ENCODE results near the gene UBE2E2.
A peak's percentile ranks its signal among the peaks of the same experiment; 100 is the strongest.
"Not testable (repeated sequence)": the region's sequence is repeated elsewhere in the genome, so short reads cannot be mapped to it uniquely, and the experiment has no call there.

UBE2E2 gene

DNA sequence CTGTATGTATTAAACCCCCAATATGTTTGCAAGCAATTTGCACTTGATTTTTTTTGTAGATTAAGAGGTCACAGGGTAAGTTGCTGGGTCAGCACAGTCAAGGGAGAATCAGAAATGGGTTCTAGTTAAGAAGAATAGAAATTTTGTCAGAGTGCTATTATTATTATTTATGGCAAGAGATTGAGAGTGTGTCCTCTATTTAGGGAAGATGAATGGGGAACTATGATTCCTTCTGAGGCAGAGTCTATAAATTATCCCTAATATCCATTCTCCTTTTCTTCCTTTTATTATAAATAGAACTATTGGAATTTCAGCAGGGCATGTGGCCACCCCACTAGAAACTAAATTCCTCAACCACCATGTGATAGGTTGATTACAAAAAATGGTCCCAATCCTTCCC is 392.7 kb downstream of the UBE2E2 start:
- Histone ChIP-seq H3K4me1 (ENCODE audit: control insufficient read depth in 2 of 2, insufficient read depth in 2 of 2, low read length in 2 of 2) (no peaks in the 10 kb centered on the region), H3K9ac (ENCODE audit: low read depth in 1 of 2, low read length in 2 of 2) (no peak overlapping the region), H3K27ac (ENCODE audit: low read depth in 2 of 2, low read length in 2 of 2) (no peak overlapping the region), H3K9me3 (ENCODE audit: control insufficient read depth in 2 of 2, low read length in 2 of 2) (no peaks in the 10 kb centered on the region), H3K27me3 (ENCODE audit: control insufficient read depth in 2 of 2, insufficient read depth in 2 of 2, low read length in 2 of 2) (no peaks in the 10 kb centered on the region), H3K36me3 (ENCODE audit: control insufficient read depth in 2 of 2, insufficient read depth in 2 of 2, low read length in 2 of 2) (no peaks in the 10 kb centered on the region), H3K4me3 (ENCODE audit: low read length in 2 of 2) (no peak overlapping the region)

DNA sequence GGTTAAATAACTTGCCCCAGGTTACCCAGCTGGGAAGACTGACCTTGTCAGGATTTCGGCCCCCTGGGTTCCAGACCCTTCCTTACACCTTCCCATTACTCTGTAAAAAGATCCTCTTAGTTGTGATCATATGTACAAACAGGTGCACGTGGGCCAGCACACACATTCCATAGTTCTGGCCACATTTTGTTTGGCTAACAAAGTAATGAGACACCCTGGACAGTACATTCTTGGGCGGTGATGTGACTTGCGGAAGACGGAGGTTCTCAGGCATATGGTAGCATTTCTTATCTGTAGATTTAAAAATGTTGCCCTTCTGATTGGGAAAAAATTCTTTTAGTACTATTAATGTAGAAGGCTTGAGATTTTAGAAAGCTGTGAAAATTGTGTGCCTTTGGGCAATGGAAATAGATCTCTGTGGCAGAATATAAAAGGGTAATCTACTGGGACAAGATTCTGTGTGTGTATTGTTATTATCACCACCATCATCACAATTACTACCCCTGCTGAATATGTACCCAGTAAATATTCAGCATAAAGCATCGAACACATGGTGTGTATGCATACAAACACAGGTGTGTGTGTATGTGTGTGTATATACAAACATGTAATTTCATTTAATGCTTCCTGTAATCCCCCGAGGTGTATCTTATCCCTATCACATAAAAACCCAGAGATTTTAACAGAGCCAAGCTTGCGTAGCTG is 397.2 kb downstream of the UBE2E2 start:
- no peak overlapping the region for H3K27ac ChIP-seq (ENCODE audit: low read depth in 2 of 2, low read length in 2 of 2)
- no peaks in the 10 kb centered on the region for H3K36me3 ChIP-seq (ENCODE audit: control insufficient read depth in 2 of 2, insufficient read depth in 2 of 2, low read length in 2 of 2)
- H3K4me3 ChIP-seq (ENCODE audit: low read length in 2 of 2) = no peak overlapping the region
- H3K27me3 ChIP-seq (ENCODE audit: control insufficient read depth in 2 of 2, insufficient read depth in 2 of 2, low read length in 2 of 2) = no peaks in the 10 kb centered on the region
- H3K4me1 ChIP-seq (ENCODE audit: control insufficient read depth in 2 of 2, insufficient read depth in 2 of 2, low read length in 2 of 2) = no peaks in the 10 kb centered on the region
- no peak overlapping the region for H3K9ac ChIP-seq (ENCODE audit: low read depth in 1 of 2, low read length in 2 of 2)
- no peaks in the 10 kb centered on the region for H3K9me3 ChIP-seq (ENCODE audit: control insufficient read depth in 2 of 2, low read length in 2 of 2)

DNA sequence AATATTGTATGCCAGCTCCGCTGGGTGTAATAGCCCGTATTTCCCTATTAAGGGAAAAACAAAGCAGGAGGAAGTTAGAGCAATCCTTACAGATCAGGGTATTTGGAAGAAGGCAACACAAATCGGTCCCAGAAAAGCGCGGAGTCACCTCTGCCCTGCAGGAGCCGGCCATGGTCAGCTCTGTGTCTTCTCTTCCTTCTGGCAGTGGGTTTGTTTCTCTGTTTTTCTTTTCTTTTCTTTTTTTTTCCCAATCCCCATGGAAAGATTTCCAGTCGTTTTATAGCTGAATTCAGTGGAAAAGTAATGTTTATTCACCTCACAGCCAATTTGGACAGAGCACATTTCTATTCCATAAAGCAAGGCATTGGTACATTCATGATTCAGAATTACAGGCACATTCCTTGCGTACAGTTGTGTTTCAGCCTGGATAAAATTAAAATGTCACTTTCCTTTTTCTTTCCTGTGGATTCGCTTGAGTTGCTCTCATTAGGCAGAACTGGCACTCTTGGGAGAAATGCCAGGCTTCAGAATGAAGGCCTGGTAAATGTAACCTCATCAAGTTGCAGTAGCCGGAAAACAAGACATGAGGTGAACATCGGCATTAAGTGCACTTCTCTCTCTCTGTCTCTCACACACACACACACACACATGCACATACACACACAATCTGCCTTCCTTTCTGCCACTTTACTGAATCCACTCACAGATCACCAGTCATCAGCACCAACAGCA is 398.1 kb downstream of the UBE2E2 start:
- H3K4me1 ChIP-seq (ENCODE audit: control insufficient read depth in 2 of 2, insufficient read depth in 2 of 2, low read length in 2 of 2) = no peaks in the 10 kb centered on the region
- no peak overlapping the region for H3K4me3 ChIP-seq (ENCODE audit: low read length in 2 of 2)
- H3K27ac ChIP-seq (ENCODE audit: low read depth in 2 of 2, low read length in 2 of 2) = no peak overlapping the region
- H3K27me3 ChIP-seq (ENCODE audit: control insufficient read depth in 2 of 2, insufficient read depth in 2 of 2, low read length in 2 of 2) = no peaks in the 10 kb centered on the region
- no peaks in the 10 kb centered on the region for H3K36me3 ChIP-seq (ENCODE audit: control insufficient read depth in 2 of 2, insufficient read depth in 2 of 2, low read length in 2 of 2)
- no peaks in the 10 kb centered on the region for H3K9me3 ChIP-seq (ENCODE audit: control insufficient read depth in 2 of 2, low read length in 2 of 2)
- H3K9ac ChIP-seq (ENCODE audit: low read depth in 1 of 2, low read length in 2 of 2) = no peak overlapping the region

DNA sequence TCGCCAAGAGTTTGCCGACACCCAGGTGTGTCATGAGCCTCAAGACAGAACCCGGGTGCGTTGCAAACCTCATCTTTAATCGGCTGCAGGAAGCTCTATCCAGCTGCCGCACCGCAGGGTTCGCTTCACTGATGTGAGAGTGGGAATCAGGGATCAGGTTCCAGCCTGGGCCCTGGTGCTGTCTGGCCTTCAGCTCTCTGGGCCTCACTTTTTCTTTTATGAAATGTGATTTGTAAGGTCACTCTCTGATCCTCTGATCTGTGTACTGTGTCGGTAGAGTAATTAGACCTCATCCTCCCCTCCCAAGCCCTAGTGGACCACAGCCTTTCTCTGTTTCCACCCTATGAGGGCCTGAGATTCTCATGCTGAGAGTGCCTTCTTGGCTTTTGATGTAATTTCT is 399.8 kb downstream of the UBE2E2 start:
- no peaks in the 10 kb centered on the region for H3K9me3 ChIP-seq (ENCODE audit: control insufficient read depth in 2 of 2, low read length in 2 of 2)
- no peak overlapping the region for H3K4me3 ChIP-seq (ENCODE audit: low read length in 2 of 2)
- H3K9ac ChIP-seq (ENCODE audit: low read depth in 1 of 2, low read length in 2 of 2) = no peak overlapping the region
- no peaks in the 10 kb centered on the region for H3K36me3 ChIP-seq (ENCODE audit: control insufficient read depth in 2 of 2, insufficient read depth in 2 of 2, low read length in 2 of 2)
- no peaks in the 10 kb centered on the region for H3K4me1 ChIP-seq (ENCODE audit: control insufficient read depth in 2 of 2, insufficient read depth in 2 of 2, low read length in 2 of 2)
- H3K27ac ChIP-seq (ENCODE audit: low read depth in 2 of 2, low read length in 2 of 2) = no peak overlapping the region
- no peaks in the 10 kb centered on the region for H3K27me3 ChIP-seq (ENCODE audit: control insufficient read depth in 2 of 2, insufficient read depth in 2 of 2, low read length in 2 of 2)

DNA sequence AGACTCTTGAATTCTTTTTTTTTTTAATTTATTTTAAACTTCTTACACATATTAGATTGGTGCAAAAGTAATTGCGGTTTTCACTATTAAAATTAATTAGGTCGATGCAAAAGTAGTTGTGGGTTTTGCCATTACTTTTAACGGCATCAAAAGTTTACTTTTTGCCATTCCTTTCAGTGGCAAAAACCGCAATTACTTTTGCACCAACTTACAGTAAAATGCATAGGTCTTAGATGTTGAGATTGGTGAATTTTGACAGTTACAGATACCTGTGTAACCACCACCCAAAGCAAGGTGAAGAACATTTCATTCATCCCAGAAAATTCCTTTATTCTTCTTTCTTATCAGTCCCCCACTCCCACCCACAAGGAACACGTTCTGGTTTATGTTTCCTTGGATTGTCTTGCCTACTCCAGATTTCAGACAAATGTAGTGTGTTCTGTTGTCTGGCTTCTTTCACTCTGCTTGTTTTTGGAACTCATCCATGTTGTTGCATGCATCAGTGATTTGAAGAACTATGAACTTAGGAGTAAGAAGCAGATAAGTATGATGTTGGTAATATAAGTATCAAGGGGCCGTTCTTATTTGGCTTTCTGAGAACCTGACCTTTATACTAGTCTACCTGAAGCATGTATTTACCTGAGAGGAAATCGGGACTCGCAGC is 404.2 kb downstream of the UBE2E2 start:
- peaks cover 1 to 9% of the 10 kb centered on the region in 2 donors for H3K4me1 ChIP-seq (ENCODE audit: control insufficient read depth in 2 of 2, insufficient read depth in 2 of 2, low read length in 2 of 2)
- no peak overlapping the region for H3K27ac ChIP-seq (ENCODE audit: low read depth in 2 of 2, low read length in 2 of 2)
- H3K36me3 ChIP-seq (ENCODE audit: control insufficient read depth in 2 of 2, insufficient read depth in 2 of 2, low read length in 2 of 2) = no peaks in the 10 kb centered on the region
- no peaks in the 10 kb centered on the region for H3K27me3 ChIP-seq (ENCODE audit: control insufficient read depth in 2 of 2, insufficient read depth in 2 of 2, low read length in 2 of 2)
- no peaks in the 10 kb centered on the region for H3K9me3 ChIP-seq (ENCODE audit: control insufficient read depth in 2 of 2, low read length in 2 of 2)
- H3K9ac ChIP-seq (ENCODE audit: low read depth in 1 of 2, low read length in 2 of 2) = no peak overlapping the region
- H3K4me3 ChIP-seq (ENCODE audit: low read length in 2 of 2) = no peak overlapping the region

DNA sequence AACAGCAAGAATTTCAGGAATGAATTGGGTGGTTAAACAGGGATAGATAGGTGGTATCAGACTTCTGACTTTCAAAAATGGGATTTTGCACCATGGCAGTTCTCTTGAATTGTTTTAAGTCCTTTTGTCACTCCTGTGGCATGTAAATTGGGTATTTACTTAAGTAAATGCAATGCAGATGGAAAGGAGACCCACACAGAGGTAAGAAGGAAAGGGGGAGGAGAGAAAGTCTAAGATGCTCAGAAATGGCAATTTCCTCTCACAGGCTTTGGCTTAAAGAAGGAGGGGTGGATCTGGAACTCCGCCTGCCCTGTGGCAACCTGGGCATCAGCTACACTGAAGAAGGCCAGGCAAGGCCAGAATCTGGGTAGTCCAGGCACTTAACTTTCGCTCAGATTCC is 405.5 kb downstream of the UBE2E2 start:
- Histone ChIP-seq H3K27me3 (ENCODE audit: control insufficient read depth in 2 of 2, insufficient read depth in 2 of 2, low read length in 2 of 2) (no peaks in the 10 kb centered on the region), H3K9ac (ENCODE audit: low read depth in 1 of 2, low read length in 2 of 2) (no peak overlapping the region), H3K4me3 (ENCODE audit: low read length in 2 of 2) (no peak overlapping the region), H3K27ac (ENCODE audit: low read depth in 2 of 2, low read length in 2 of 2) (no peak overlapping the region), H3K4me1 (ENCODE audit: control insufficient read depth in 2 of 2, insufficient read depth in 2 of 2, low read length in 2 of 2) (peaks cover 4 to 11% of the 10 kb centered on the region in 2 donors), H3K36me3 (ENCODE audit: control insufficient read depth in 2 of 2, insufficient read depth in 2 of 2, low read length in 2 of 2) (no peaks in the 10 kb centered on the region), H3K9me3 (ENCODE audit: control insufficient read depth in 2 of 2, low read length in 2 of 2) (no peaks in the 10 kb centered on the region)

DNA sequence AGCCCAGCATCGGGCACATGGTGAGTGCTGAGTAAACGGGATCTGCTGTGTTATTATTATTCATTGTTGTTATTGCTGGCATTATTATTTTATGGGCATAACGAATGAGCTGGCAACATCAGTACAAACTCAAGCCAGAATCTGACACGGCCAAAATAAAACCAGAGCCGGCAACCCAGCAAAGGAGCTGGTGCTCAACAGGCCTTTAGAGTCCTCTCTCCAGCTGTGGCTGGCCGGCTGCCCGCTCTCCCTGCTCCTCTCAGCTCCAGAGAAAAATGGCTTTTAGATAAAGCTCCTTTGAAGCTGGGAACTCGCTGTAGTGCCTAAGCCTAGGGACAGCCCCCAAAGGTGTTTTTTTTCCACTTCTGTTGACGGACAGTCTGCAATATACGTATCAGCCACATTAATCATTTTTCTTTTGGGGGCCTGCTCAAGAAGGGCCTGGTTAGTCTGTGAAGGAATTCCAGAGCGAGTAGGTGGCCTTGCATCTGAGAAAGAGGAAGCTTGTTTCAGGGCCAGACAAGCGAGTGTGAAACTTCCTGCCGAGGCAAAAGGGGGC is 408.7 kb downstream of the UBE2E2 start:
- H3K27ac ChIP-seq (ENCODE audit: low read depth in 2 of 2, low read length in 2 of 2) = peak overlapping the region; percentile 51 to 62
- H3K9ac ChIP-seq (ENCODE audit: low read depth in 1 of 2, low read length in 2 of 2) = no peak overlapping the region
- H3K4me1 ChIP-seq (ENCODE audit: control insufficient read depth in 2 of 2, insufficient read depth in 2 of 2, low read length in 2 of 2) = peaks cover 4 to 11% of the 10 kb centered on the region in 2 donors
- no peaks in the 10 kb centered on the region for H3K36me3 ChIP-seq (ENCODE audit: control insufficient read depth in 2 of 2, insufficient read depth in 2 of 2, low read length in 2 of 2)
- H3K4me3 ChIP-seq (ENCODE audit: low read length in 2 of 2) = peak overlapping the region in 1 of 2 donors; percentile 56
- no peaks in the 10 kb centered on the region for H3K9me3 ChIP-seq (ENCODE audit: control insufficient read depth in 2 of 2, low read length in 2 of 2)
- no peaks in the 10 kb centered on the region for H3K27me3 ChIP-seq (ENCODE audit: control insufficient read depth in 2 of 2, insufficient read depth in 2 of 2, low read length in 2 of 2)

DNA sequence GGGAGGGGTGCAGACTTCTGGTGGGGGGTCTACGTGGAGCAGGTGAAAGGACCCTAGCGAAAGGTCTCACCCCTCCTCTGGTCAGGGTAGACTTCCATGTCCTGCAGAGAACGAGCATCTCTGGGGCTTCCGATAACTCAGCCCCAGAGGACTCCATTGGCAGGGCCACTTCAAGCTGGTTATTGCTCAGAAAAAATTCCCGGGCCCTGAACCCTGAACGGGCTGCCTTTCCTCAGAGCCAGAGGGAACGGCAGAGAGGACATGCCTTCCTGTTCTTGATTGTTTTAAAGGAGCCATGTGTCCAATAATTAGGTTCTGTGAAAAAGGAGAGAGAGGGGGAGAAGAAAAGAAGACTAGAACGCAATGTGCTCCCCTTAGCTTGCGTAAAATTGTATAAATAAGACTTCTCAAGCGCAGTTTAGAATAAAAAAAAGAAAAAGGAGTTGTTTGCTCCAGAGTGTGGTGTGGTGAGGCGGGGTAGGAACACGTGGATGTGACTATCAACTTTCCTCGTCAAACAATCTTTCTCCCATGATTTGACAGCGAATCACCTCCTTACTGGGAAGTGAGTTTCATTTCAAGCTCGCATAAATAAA is 409.3 kb downstream of the UBE2E2 start:
- peak overlapping the region; percentile 51 to 62 for H3K27ac ChIP-seq (ENCODE audit: low read depth in 2 of 2, low read length in 2 of 2)
- peak overlapping the region in 1 of 2 donors; percentile 38 for H3K9ac ChIP-seq (ENCODE audit: low read depth in 1 of 2, low read length in 2 of 2)
- peak overlapping the region; percentile 23 to 56 for H3K4me3 ChIP-seq (ENCODE audit: low read length in 2 of 2)

DNA sequence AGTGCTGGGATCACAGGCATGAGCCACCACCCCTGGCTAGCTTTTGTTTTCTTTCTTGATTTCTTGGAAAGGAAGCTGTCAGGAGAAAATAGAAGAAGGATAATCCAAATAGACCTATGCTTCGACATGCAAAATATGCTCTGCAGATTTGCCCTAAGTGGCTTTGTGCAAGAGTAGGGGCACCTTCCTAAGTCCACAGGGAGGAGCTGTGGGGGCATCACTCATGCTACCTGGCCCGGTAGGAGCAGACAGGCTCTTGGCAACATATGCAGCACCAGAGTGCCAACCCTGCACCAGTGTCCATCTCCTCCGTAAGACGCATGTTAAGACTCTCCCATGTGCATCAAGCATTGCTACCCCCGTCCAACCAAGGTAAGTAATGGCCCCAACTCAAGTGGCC is 411.9 kb downstream of the UBE2E2 start:
- no peaks in the 10 kb centered on the region for H3K27me3 ChIP-seq (ENCODE audit: control insufficient read depth in 2 of 2, insufficient read depth in 2 of 2, low read length in 2 of 2)
- H3K36me3 ChIP-seq (ENCODE audit: control insufficient read depth in 2 of 2, insufficient read depth in 2 of 2, low read length in 2 of 2) = no peaks in the 10 kb centered on the region
- H3K27ac ChIP-seq (ENCODE audit: low read depth in 2 of 2, low read length in 2 of 2) = no peak overlapping the region
- peaks cover 4 to 11% of the 10 kb centered on the region in 2 donors for H3K4me1 ChIP-seq (ENCODE audit: control insufficient read depth in 2 of 2, insufficient read depth in 2 of 2, low read length in 2 of 2)
- no peak overlapping the region for H3K4me3 ChIP-seq (ENCODE audit: low read length in 2 of 2)
- no peaks in the 10 kb centered on the region for H3K9me3 ChIP-seq (ENCODE audit: control insufficient read depth in 2 of 2, low read length in 2 of 2)
- H3K9ac ChIP-seq (ENCODE audit: low read depth in 1 of 2, low read length in 2 of 2) = no peak overlapping the region

More for the DNA sequence above, 409.3 kb downstream of the UBE2E2 start:
- H3K4me1 ChIP-seq (ENCODE audit: control insufficient read depth in 2 of 2, insufficient read depth in 2 of 2, low read length in 2 of 2) = peaks cover 4 to 11% of the 10 kb centered on the region in 2 donors
- no peaks in the 10 kb centered on the region for H3K36me3 ChIP-seq (ENCODE audit: control insufficient read depth in 2 of 2, insufficient read depth in 2 of 2, low read length in 2 of 2)
- H3K27me3 ChIP-seq (ENCODE audit: control insufficient read depth in 2 of 2, insufficient read depth in 2 of 2, low read length in 2 of 2) = no peaks in the 10 kb centered on the region
- no peaks in the 10 kb centered on the region for H3K9me3 ChIP-seq (ENCODE audit: control insufficient read depth in 2 of 2, low read length in 2 of 2)

DNA sequence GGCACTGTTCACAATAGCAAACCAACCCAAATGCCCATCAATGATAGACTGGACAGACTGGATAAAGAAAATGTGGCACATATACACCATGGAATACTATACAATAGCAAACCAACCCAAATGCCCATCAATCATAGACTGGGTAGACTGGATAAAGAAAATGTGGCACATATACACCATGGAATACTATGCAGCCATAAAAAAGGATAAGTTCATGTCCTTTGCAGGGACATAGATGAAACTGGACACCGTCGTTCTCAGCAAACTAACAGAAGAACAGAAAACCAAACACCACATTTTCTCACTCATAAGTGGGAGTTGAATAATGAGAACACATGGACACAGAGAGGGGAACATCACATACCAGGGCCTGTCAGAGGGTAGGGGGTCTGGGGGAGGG is 415.3 kb downstream of the UBE2E2 start:
- H3K4me3 ChIP-seq (ENCODE audit: low read length in 2 of 2); H3K9me3 ChIP-seq (ENCODE audit: control insufficient read depth in 2 of 2, low read length in 2 of 2); H3K27ac ChIP-seq (ENCODE audit: low read depth in 2 of 2, low read length in 2 of 2); H3K4me1 ChIP-seq (ENCODE audit: control insufficient read depth in 2 of 2, insufficient read depth in 2 of 2, low read length in 2 of 2); H3K27me3 ChIP-seq (ENCODE audit: control insufficient read depth in 2 of 2, insufficient read depth in 2 of 2, low read length in 2 of 2); H3K9ac ChIP-seq (ENCODE audit: low read depth in 1 of 2, low read length in 2 of 2); H3K36me3 ChIP-seq (ENCODE audit: control insufficient read depth in 2 of 2, insufficient read depth in 2 of 2, low read length in 2 of 2): not testable (repeated sequence)
